PC-3 (cell line): ENCODE results near the gene C16orf74. TPM values are rescaled to one million over a fixed set of nuclear protein-coding genes. Genes with fewer than 3 reads are reported as not detected.

Experiments
- ATAC-seq: fragments of 200-7000 bp; cut with Tn5 transposase; 2 replicates; pipeline ENCODE4 v1.9.1; 2020; ENCODE audit warnings: mild to moderate bottlenecking, moderate library complexity
- BruUV-seq: library from RNA; stranded (reverse); fragments of 400-500 nt; replicated peaks from 2 replicates; lab custom pipeline; 2021; lab: Mats Ljungman, UMichigan
- CTCF ChIA-PET: fragments of 300-600 bp; sonication (Branson Sonifier 250); formaldehyde crosslinking; loops from one replicate; lab custom pipeline; 2022; ENCODE audit warnings: antibody characterized with exemption; lab: Charles Lee
- POLR2A ChIA-PET: fragments of 300-600 bp; sonication (Branson Sonifier 250); formaldehyde crosslinking; loops from one replicate; lab custom pipeline; 2022; ENCODE audit warnings: antibody characterized with exemption; ENCODE audit not compliant: unreplicated experiment; lab: Charles Lee
- DNase-seq: peaks from one replicate; pipeline ENCODE4 v3.0.0-alpha.2; 2015
- H2AFZ ChIP-seq: fragments of 300-600 bp; sonication (generic); 2 replicates; pipeline ENCODE4 v1.6.0; 2016; ENCODE audit warnings: antibody characterized with exemption, low read length
- H3F3A ChIP-seq: fragments of 300-600 bp; sonication (generic); one replicate; pipeline ENCODE4 v1.6.0; 2017; ENCODE audit warnings: antibody characterized with exemption, low read length, control low read depth, mild to moderate bottlenecking; ENCODE audit not compliant: unreplicated experiment
- H3K27ac ChIP-seq: fragments of 300-600 bp; sonication (generic); 2 replicates; pipeline ENCODE4 v1.5.1; 2016; ENCODE audit warnings: mild to moderate bottlenecking, low read length
- H3K27me3 ChIP-seq: fragments of 300-600 bp; sonication (generic); 2 replicates; pipeline ENCODE4 v1.6.1; 2016; ENCODE audit warnings: low read length, mixed read lengths
- H3K36me3 ChIP-seq: fragments of 300-600 bp; sonication (generic); 2 replicates; pipeline ENCODE4 v1.6.1; 2016; ENCODE audit warnings: low read depth, mixed run types, low read length, mixed read lengths
- H3K4me1 ChIP-seq: fragments of 300-600 bp; sonication (generic); 2 replicates; pipeline ENCODE4 v1.5.1; 2016; ENCODE audit warnings: low read length; ENCODE audit not compliant: insufficient read depth
- H3K4me2 ChIP-seq: fragments of 300-600 bp; sonication (generic); 2 replicates; pipeline ENCODE4 v1.6.0; 2016; ENCODE audit warnings: low read length
- H3K4me3 ChIP-seq: fragments of 300-600 bp; sonication (generic); 2 replicates; pipeline ENCODE4 v1.5.1; 2016; ENCODE audit warnings: mild to moderate bottlenecking, low read length, mixed read lengths
- H3K79me2 ChIP-seq: fragments of 300-600 bp; sonication (generic); 2 replicates; pipeline ENCODE4 v1.6.1; 2017; ENCODE audit warnings: low read length, mixed read lengths
- H3K9ac ChIP-seq: fragments of 300-600 bp; sonication (generic); 2 replicates; pipeline ENCODE4 v1.6.0; 2016; ENCODE audit warnings: mild to moderate bottlenecking, low read length
- H3K9me2 ChIP-seq: fragments of 300-600 bp; sonication (generic); replicated peaks from 2 replicates; pipeline ENCODE4 v1.6.1; 2016; ENCODE audit warnings: mixed run types, low read length, mixed read lengths
- H3K9me3 ChIP-seq: fragments of 300-600 bp; sonication (generic); 2 replicates; pipeline ENCODE4 v1.6.1; 2016; ENCODE audit warnings: low read length, mixed read lengths
- H4K20me1 ChIP-seq: fragments of 300-600 bp; sonication (generic); 2 replicates; pipeline ENCODE4 v1.6.1; 2016; ENCODE audit warnings: low read length, mixed read lengths
- CTCF ChIP-seq: fragments of 300-600 bp; sonication (generic); conservative IDR thresholded peaks from 2 replicates; pipeline ENCODE4 v1.5.1; 2017; ENCODE audit warnings: antibody characterized with exemption, low read depth, mild to moderate bottlenecking, low read length
- EZH2 ChIP-seq: fragments of 300-600 bp; sonication (generic); IDR thresholded peaks from one replicate; pipeline ENCODE4 v1.6.1; 2017; ENCODE audit warnings: antibody characterized with exemption, mild to moderate bottlenecking, low read length; ENCODE audit not compliant: unreplicated experiment
- EZH2phosphoT487 ChIP-seq: fragments of 300-600 bp; sonication (generic); IDR thresholded peaks from 2 replicates; pipeline ENCODE4 v1.6.1; 2018; ENCODE audit warnings: mild to moderate bottlenecking, antibody characterized with exemption, low read length, borderline replicate concordance
- intact Hi-C: fragments of 100-400 bp; cut with micrococcal nuclease; formaldehyde crosslinking; loops from 2 replicates; pipeline ENCODE4 v1.9.0; 2023
- total RNA-seq: library from RNA; depleted of rRNA; stranded (reverse); fragments of >200 nt; gene quantifications from 2 replicates; pipeline ENCODE4 v1.2.3, GENCODE V29; 2014

Gene C16orf74
- total RNA-seq, 1 experiment from 2014 or later, result 71.0 TPM

DNA sequence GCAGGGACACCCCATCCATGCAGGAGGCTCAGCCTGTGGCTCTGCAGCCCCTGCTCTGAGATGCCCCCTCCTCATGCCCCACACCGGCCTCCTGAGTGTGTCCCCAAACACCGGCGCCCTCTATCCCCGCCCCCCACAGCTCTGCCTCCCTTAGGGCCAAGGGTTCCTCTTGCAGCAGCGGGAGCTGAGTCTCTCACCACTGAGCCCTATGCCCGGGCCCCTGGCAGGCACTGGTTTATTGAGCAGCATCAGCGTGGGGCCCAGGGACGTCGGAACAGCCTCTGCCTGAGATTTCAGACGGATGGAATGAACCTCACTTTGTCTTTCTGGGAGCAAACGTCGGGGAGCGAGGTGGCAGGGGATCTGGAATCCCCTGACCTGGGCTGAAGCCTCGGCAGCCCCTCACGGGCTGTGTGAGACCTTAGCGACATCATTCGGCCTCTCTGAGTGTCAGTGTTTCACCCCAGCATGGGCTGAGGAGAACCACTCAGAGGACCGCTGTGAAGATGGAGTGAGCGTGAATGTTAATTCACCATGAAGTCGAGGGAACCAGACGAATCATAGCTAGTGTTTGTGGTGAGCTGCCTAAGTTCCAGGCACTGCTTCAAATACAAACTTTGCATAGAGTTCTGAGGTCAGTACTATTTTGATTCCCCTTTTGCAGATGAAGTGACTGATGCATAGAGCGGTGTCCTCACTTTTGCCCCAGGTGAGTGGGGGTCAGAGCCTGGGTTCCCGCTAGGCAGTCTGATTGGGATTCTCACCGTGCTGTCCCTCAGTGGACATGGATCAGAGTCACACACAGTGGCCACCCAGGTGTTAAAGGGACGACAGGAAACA, 5.3 kb upstream of the C16orf74 start:
- no peak overlapping the region for H3K4me2 ChIP-seq
- TF ChIP-seq EZH2 (no peak), EZH2phosphoT487 (no peak), CTCF (no peak)
- H3K9me3 ChIP-seq, result no peaks in the 10 kb centered on the region
- CTCF ChIA-PET, result no interaction called here
- H2AFZ ChIP-seq, result no peak overlapping the region
- H3K4me3 ChIP-seq, result no peak overlapping the region
- H3K27ac ChIP-seq, result no peak overlapping the region
- intact Hi-C loops, result no loop called here
- no peaks in the 10 kb centered on the region for H3F3A ChIP-seq
- DNase-seq (no peak), ATAC-seq (no peak)
- no peaks in the 10 kb centered on the region for H3K27me3 ChIP-seq
- POLR2A ChIA-PET, result interaction anchor here (0.6 kb wide), 1 partner anchor 21 kb away, joined by 3 read pairs; no protein-coding TSS in a partner anchor
- BruUV-seq, result no TSS peak
- H3K36me3 ChIP-seq, result no peaks in the 10 kb centered on the region
- H3K9ac ChIP-seq, result no peak overlapping the region
- H3K4me1 ChIP-seq, result peaks cover 33% of the 10 kb centered on the region
- H3K79me2 ChIP-seq, result no peaks in the 10 kb centered on the region
- no peaks in the 10 kb centered on the region for H3K9me2 ChIP-seq
- H4K20me1 ChIP-seq, result no peaks in the 10 kb centered on the region

DNA sequence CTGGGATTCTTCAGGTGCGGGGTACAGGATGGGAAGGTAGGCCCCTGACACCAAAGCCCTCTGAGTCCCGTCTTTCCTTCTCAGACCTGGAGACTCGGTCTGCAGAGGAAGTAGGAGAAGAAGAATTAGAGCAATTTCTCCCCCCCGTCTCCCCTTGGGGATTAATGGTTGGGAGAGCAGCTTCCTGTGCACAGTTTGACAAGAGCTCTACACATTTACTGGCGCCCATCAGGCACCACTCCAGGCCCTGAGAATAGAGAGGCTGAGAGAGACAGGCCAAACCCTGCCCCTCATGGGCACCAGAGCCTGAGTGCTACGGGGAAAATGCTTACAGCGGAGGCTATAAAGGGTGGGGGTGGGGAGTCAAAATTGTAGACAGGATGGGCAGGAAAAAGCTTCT, 3.5 kb upstream of the C16orf74 start:
- peaks cover 13% of the 10 kb centered on the region for H3K79me2 ChIP-seq
- intact Hi-C loops, result no loop called here
- BruUV-seq, result no TSS peak
- H2AFZ ChIP-seq, result no peak overlapping the region
- no peaks in the 10 kb centered on the region for H3F3A ChIP-seq
- H3K9me3 ChIP-seq, result no peaks in the 10 kb centered on the region
- H4K20me1 ChIP-seq, result no peaks in the 10 kb centered on the region
- ChIA-PET POLR2A (interaction anchor here (0.6 kb wide), 1 partner anchor 35 kb away, joined by 3 read pairs; no protein-coding TSS in a partner anchor), CTCF (no interaction called here)
- H3K4me1 ChIP-seq, result peaks cover 39% of the 10 kb centered on the region
- no peak for DNase-seq
- no peaks in the 10 kb centered on the region for H3K36me3 ChIP-seq
- H3K27me3 ChIP-seq, result no peaks in the 10 kb centered on the region
- TF ChIP-seq EZH2phosphoT487, result no peak
- TF ChIP-seq CTCF, result no peak
- TF ChIP-seq EZH2, result no peak
- no peak overlapping the region for H3K9ac ChIP-seq
- H3K27ac ChIP-seq, result no peak overlapping the region
- no peak for ATAC-seq
- H3K4me2 ChIP-seq, result no peak overlapping the region
- no peak overlapping the region for H3K4me3 ChIP-seq
- no peaks in the 10 kb centered on the region for H3K9me2 ChIP-seq

DNA sequence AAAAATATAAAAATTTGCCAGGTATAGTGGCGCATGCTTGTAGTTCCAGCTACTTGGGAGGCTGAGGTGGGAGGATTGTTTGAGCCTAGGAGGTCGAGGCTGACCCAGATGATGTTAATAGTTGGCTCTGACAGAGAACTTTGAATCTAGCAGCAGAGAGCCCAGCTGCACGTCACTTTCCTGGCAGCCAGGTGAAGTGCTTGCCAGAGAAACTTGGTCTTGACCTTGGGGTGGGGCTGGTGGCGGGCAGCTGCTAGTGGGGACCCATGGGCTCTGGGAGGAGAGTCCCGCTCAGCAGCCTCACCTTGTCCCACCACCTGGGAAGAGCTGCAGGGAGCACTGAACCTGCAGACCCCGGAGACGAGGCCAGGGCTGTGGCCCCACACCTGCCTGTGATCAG, 3.1 kb upstream of the C16orf74 start:
- H2AFZ ChIP-seq, result no peak overlapping the region
- H3K9me2 ChIP-seq, result no peaks in the 10 kb centered on the region
- H3K36me3 ChIP-seq, result no peaks in the 10 kb centered on the region
- no peak overlapping the region for H3K9ac ChIP-seq
- ChIA-PET CTCF (no interaction called here), POLR2A (no interaction called here)
- no TSS peak for BruUV-seq
- H3K27ac ChIP-seq, result no peak overlapping the region
- no peaks in the 10 kb centered on the region for H3K9me3 ChIP-seq
- DNase-seq, result no peak
- H4K20me1 ChIP-seq, result no peaks in the 10 kb centered on the region
- H3K4me1 ChIP-seq, result peaks cover 41% of the 10 kb centered on the region
- intact Hi-C loops, result no loop called here
- H3K4me2 ChIP-seq, result peak overlapping the region; percentile 89; the same call in 1 of the 2 replicates
- peaks cover 18% of the 10 kb centered on the region for H3K79me2 ChIP-seq
- ATAC-seq, result no peak
- TF ChIP-seq CTCF (no peak), EZH2 (no peak), EZH2phosphoT487 (no peak)
- no peak overlapping the region for H3K4me3 ChIP-seq
- no peaks in the 10 kb centered on the region for H3K27me3 ChIP-seq
- no peaks in the 10 kb centered on the region for H3F3A ChIP-seq
